Effector CD4-positive, alpha-beta T cell (primary cell): Measurements from ENCODE around the gene WFDC12.

Experiments
- DNase-seq: peaks from one replicate; pipeline ENCODE4 v3.0.0-alpha.2; 2020

Gene WFDC12

DNA sequence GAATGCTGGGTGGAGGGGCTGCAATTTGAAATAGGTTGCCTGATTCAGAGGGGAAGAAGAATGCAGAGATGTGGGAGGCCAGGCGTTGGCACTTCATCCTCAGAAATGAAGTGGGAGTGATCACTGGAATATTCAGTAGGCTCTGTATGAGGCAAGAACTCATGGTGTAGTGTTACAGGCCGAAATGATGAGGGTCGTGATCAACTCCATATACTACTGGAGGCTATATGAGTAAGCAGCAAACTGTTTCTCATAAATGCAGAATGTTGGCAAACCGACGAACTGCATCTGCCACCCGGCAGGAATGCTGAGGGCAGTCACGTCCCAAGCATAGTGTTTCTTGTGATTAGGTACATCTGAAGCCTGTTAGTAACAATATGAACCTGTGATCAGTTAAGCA lies 36.0 kb downstream of the WFDC12 start:
- DNase-seq, result no peak

DNA sequence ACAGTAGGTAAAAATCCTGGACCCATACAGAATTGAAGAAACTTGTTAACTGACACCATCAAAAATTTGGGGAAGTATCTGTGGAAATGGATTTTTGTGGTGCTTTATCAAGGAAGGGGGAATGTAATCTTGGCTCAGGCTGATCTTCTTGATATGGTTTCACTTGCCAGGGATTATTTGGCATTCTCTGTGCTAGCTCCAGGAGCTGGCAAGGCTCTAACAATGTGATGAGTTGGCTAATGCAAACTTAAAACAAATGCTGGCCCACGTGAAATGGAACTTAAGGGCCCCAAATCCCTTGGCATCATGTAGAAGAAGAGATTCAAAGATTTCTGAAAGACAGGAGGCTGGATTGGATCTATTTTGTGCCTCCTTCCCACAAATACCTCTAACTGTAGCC lies 36.5 kb downstream of the WFDC12 start:
- DNase-seq, result no peak

DNA sequence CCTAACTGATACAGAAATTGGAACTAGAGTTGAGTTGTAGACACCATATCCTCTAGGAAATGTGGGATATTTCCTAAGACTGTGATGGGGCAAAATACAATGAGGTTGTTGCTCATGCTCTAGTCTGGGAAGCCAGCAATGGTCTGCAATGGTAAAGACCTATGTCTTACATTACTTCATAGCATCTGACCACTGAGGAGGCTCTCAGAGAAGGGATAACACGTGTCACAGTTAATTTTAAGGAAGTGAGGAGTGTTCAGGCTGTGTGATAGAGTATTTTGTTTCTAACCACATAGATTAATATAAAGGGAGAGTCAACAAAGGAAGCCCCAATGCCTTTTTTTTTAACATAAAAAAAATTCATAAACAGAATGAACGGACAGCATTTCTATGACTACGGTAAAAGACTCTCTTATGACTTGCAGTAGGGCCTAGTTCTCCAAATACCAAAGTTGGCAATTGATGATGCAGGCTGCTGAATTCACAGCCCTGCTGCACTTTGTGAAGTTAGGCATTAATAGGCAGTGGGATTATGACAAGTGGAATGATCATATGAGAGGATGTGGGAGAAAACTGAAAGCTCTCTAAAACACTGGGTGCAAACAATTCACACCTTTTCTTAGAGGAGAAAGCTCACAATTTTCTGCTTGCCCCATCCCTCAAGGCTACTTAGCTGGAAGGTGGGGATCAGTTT lies 37.0 kb downstream of the WFDC12 start:
- DNase-seq, result no peak

DNA sequence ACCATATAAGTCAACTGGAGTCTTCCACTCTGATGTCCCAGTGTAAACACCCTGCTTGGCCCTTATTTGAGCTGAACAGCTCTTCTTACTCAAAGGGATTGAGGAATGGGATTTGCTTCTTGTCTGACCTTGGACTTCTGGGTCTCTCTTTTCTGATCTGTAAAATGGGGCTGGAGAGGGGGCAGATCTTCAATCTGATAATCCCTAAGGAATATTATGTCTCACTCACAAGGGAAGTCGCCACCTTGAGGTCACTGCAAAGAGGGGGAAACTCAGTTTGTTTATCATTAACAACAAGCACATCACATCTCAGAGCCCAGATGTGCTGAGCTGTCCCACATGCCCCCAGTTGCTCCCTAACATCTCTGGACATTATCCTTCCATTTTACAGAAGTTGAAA lies 38.4 kb downstream of the WFDC12 start:
- no peak for DNase-seq

DNA sequence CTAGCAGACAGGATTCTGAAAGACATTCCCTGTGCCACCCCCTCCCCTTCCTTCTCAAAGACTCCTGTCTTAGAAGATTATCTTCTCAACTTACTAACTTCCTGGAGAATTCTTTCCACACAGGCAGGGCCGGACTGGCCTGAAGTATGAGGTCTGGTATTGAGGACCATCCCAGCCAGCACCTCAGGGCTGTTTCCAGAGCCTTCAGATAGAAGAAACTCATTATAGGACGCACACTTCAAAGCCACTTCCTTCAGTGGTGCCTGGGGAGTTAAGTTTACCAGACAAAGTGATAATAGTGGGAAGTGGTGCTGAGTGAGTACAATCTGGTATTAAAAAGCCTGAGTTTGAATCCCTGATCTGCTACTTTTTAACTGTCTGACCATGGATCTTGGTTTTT lies 39.0 kb downstream of the WFDC12 start:
- DNase-seq, result no peak

DNA sequence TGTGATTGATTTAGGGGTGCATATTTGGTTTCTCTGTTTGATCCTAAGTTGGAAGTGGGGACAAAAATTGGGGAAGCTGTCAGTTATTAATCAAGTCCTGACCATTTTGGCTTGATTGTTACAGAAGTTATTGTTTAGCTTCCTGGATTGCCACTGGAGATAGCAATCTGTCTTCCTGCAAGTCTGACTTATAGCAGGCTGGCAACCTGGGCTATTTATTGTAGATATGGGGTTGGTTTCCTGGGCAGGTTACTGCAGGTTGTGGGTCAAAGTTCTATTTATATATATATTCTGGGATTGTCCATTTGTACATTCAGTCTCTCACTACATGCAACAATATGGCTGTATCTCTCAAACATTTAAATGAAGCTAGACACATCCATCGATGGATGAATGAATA lies 41.1 kb downstream of the WFDC12 start:
- no peak for DNase-seq

DNA sequence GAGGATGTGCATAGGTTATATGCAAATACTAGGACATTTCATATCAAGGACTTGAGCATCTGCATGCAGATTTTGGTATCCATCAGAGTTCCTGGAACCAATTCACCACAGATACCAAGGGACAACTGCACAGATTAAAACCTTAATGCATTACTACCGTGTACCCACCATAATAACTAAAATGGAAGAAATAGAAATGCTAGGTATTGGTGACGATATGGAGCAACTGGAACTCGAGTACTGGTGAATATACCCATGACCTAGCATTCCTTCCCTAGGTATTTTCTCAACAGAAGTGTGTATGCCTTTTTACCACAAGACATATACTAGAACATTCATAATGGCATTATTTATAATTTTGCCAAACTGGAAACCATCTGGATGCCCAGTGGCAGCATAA lies 41.8 kb downstream of the WFDC12 start:
- no peak for DNase-seq

DNA sequence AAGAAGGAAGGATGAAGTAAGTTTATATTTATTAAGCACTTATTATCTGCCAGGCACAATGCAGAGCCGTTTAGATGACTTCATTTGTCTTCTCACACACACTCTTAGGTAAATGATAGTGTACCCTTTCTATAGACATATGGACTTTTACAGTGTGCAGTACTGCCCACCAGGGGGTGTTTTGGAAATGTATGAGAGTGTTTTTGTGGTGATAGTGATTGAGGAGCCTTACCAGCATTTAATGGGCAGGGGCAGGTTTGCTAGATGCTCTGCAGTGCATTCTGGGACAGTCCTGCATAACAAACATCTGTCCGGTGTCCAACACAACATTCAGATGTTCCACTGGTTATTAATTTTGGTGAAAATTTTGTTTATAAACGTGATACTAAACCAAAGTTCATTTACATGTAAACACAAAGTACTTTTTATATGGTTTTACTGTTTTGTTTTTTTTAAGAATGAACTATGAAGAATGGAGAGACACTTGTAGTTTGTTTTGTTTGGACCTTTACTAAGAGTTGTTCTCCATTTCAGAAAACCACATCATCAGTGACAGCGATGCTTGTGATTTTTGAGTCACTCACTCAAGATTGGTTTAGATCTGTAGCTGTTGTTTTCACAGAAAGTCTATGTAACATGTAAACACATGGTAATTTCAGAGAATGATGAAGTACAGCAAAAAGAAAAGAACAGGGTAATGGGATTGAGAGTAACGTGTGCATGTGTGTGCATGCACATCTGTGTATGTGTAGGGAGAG lies 43.2 kb downstream of the WFDC12 start:
- DNase-seq, result no peak

DNA sequence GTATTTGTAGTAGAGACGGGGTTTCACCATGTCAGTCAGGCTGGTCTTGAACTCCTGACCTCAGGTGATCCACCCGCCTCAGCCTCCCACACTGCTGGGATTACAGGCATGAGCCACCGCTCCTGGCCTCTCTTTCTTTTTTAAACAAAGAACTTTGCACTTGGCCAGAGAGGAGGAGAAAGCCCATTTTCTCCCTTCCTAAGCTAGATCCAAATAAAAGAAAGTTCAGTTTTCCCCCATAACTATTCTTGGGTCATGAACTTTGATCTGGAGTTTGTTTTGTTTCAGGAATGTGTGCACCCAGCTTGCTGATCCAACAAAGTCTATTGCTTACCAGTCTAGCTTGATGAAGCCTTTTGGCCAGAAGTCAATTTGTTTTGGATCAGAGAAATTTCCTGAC lies 46.7 kb downstream of the WFDC12 start:
- no peak for DNase-seq
